GM12872 (cell line): ENCODE measurements around the gene RSRC1.

Source experiments
- CTCF ChIP-seq: IDR thresholded peaks from 3 replicates; pipeline ENCODE4 v1.5.1; 2011; ENCODE audit warnings: low read depth, mild to moderate bottlenecking, low read length, moderate library complexity; ENCODE audit not compliant: insufficient read depth

The RSRC1 gene

GRCh38 chr3:158167737-158168557 is 58.1 kb downstream of the RSRC1 start:
- no peak for TF ChIP-seq CTCF

- TF ChIP-seq CTCF, result no peak
Measured at GRCh38 chr3:158169091-158169491, 59.2 kb downstream of the RSRC1 start.

GRCh38 chr3:158181096-158181495 is 71.2 kb downstream of the RSRC1 start:
- TF ChIP-seq CTCF, result no peak

GRCh38 chr3:158185711-158186110 is 75.8 kb downstream of the RSRC1 start:
- no peak for TF ChIP-seq CTCF

GRCh38 chr3:158200955-158201354 is 91.1 kb downstream of the RSRC1 start:
- TF ChIP-seq CTCF, result no peak

- TF ChIP-seq CTCF, result no peak
Measured at GRCh38 chr3:158205324-158205723, 95.4 kb downstream of the RSRC1 start.

GRCh38 chr3:158205994-158206393 is 96.1 kb downstream of the RSRC1 start:
- no peak for TF ChIP-seq CTCF
